MM.1S (cell line): ENCODE results near the gene GPR26.

ENCODE experiments used
- CTCF ChIP-seq: fragments of 300-600 bp; sonication (generic); IDR thresholded peaks from 2 replicates; pipeline ENCODE4 v1.5.1; 2016; ENCODE audit warnings: antibody characterized with exemption, low read length, mixed read lengths
- EZH2 ChIP-seq: fragments of 300-600 bp; sonication (generic); optimal IDR thresholded peaks from 2 replicates; pipeline ENCODE3; 2017; ENCODE audit warnings: low read depth, mild to moderate bottlenecking, antibody characterized with exemption, low read length, mixed read lengths

- no peak for TF ChIP-seq CTCF
- no peak for TF ChIP-seq EZH2
These were observed 23.5 kb upstream of the GPR26 start for GRCh38 chr10:123642697-123643096.
